Non-pigmented ciliary epithelial cell (primary cell): ENCODE measurements around the gene ISM1.

Experiments used
- DNase-seq: peaks from one replicate; pipeline ENCODE4 v3.0.0-alpha.2; 2010; ENCODE audit warnings: low read depth

The ISM1 gene

GRCh38 chr20:13348311-13349234, 127.5 kb downstream of the ISM1 start:
- no peak for DNase-seq

- no peak for DNase-seq
Observed at GRCh38 chr20:13349235-13349604, 128.1 kb downstream of the ISM1 start.
